WERI-Rb-1 (cell line): ENCODE data around the gene DCBLD1.
"Not testable (repeated sequence)": the region's sequence is repeated elsewhere in the genome, so short reads cannot be mapped to it uniquely, and the experiment has no call there.

Source experiments
- DNase-seq: peaks from one replicate; pipeline ENCODE4 v3.0.0-alpha.2; 2020
- H3K27ac ChIP-seq: fragments of 250-450 bp; sonication (Bioruptor Pico); 2 replicates; pipeline ENCODE4 v1.5.1; 2020; ENCODE audit warnings: mild to moderate bottlenecking, moderate library complexity
- H3K27me3 ChIP-seq: fragments of 250-450 bp; sonication (Bioruptor Pico); 2 replicates; pipeline ENCODE4 v1.5.1; 2021; ENCODE audit warnings: mild to moderate bottlenecking, low read depth, moderate library complexity; ENCODE audit not compliant: insufficient read depth, severe bottlenecking
- H3K36me3 ChIP-seq: fragments of 250-450 bp; sonication (Bioruptor Pico); 2 replicates; pipeline ENCODE4 v1.5.1; 2020; ENCODE audit warnings: mild to moderate bottlenecking, moderate library complexity
- H3K4me3 ChIP-seq: 2 replicates; pipeline ENCODE4 v1.5.1; 2011; ENCODE audit warnings: low read depth, mild to moderate bottlenecking, control low read depth, low read length
- H3K9me3 ChIP-seq: fragments of 250-450 bp; sonication (Bioruptor Pico); 2 replicates; pipeline ENCODE4 v1.5.1; 2021; ENCODE audit warnings: mild to moderate bottlenecking, moderate library complexity; ENCODE audit not compliant: severe bottlenecking
- TF ChIP-seq, protein P1 (sequence below): IDR thresholded peaks from 2 replicates; pipeline ENCODE4 v1.5.1; 2011; ENCODE audit warnings: low read depth, mild to moderate bottlenecking, control low read depth, inconsistent platforms, low read length

The DCBLD1 gene

DNA sequence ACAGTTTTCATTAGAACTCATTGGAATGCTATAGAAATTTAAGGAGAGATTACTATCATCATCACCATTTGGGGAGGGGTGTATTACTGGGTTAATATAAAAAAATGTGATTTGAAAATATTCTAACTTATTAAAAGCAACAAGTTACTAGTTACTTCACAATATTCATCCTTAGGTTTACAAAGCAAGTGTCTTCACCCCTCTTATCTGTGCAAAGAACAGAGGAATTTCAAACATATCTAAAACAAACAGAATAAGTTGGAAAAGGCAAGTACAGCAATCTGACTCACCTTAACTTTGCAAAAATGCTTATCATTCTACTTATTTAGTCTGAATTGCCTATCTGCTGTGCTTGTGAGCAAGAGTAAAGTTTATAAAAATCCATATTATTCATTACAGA is 32.9 kb downstream of the DCBLD1 start:
- Histone ChIP-seq H3K4me3 (no peak overlapping the region), H3K27ac (no peak overlapping the region), H3K36me3 (no peaks in the 10 kb centered on the region), H3K9me3 (no peaks in the 10 kb centered on the region), H3K27me3 (no peaks in the 10 kb centered on the region)
- no peak for DNase-seq
- TF ChIP-seq, protein P1, sequence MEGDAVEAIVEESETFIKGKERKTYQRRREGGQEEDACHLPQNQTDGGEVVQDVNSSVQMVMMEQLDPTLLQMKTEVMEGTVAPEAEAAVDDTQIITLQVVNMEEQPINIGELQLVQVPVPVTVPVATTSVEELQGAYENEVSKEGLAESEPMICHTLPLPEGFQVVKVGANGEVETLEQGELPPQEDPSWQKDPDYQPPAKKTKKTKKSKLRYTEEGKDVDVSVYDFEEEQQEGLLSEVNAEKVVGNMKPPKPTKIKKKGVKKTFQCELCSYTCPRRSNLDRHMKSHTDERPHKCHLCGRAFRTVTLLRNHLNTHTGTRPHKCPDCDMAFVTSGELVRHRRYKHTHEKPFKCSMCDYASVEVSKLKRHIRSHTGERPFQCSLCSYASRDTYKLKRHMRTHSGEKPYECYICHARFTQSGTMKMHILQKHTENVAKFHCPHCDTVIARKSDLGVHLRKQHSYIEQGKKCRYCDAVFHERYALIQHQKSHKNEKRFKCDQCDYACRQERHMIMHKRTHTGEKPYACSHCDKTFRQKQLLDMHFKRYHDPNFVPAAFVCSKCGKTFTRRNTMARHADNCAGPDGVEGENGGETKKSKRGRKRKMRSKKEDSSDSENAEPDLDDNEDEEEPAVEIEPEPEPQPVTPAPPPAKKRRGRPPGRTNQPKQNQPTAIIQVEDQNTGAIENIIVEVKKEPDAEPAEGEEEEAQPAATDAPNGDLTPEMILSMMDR = no peak

DNA sequence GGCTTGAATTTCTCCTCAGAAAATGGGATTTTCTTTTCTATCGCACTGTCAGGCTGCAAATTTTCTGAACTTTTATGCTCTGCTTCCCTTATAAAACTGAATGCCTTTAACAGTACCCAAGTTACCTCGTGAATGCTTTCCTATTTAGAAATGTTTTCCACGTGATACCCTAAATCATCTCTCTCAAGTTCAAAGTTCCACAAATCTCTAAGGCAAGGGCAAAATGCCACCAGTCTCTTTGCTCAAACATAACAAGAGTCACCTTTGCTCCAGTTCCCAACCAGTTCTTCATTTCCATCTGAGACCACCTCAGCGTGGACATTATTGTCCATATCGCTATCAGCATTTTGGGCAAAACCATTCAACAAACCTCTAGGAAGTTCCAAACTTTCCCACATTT is 35.5 kb downstream of the DCBLD1 start:
- H3K36me3 ChIP-seq, H3K27me3 ChIP-seq, DNase-seq, H3K4me3 ChIP-seq, H3K9me3 ChIP-seq, H3K27ac ChIP-seq: not testable (repeated sequence)

DNA sequence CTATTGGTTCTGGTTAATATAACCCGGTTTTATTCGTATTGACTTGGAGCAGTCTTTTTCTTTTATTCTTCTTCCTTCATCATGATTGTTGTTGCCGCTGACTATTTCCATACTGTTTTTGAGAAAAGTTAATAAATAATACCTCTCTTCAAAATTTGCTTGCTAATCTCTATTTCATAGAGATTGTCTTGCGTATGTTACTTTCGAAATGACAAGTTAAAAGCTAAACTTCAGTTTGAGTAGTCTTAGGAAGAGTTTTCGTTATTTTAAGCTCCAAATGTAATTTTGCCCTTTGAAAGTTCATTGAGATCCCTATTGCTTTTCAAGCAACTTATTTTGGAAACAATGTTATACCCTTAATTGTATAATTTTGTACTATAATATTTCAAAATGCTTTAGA is 36.4 kb downstream of the DCBLD1 start:
- H3K27ac ChIP-seq = no peak overlapping the region
- no peak overlapping the region for H3K4me3 ChIP-seq
- no peaks in the 10 kb centered on the region for H3K9me3 ChIP-seq
- H3K27me3 ChIP-seq = no peaks in the 10 kb centered on the region
- DNase-seq = no peak
- TF ChIP-seq, protein P1 = no peak
- no peaks in the 10 kb centered on the region for H3K36me3 ChIP-seq

DNA sequence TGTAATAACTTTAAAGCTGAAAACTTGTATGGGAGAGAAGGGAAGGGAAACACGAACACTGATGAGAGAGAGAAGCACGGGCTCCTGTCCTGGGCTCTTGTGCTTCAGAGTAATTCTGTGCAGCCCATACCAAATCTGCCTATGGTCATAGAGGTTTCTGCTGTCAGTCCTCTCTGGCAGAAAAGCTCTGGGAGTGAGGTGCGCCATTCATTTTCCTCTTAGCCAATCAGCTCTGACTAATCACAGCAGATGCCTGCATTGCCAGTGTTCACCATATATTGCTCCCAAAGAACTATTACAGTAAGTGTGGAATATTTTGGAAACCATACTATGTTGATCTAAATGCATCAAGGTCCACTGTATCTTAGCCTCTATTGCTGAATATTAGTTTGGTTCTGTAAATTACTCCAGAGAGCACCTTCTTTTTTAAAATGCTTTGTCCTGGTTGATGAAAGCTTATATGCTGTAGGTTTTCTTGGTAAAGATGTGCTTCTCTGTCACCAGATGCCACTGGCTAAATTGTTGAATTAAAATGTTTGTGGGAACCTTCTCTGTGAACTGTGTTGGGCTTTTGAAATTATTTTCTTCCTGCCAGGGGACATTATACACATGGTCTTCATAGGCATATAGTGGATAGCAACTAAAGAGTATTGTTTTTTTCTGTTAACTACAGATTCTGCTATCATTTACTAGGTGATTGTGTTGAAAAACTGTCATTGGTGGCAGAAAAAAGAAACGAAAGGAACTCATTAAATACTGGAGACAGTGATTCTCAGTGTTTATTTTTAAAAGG is 38.3 kb downstream of the DCBLD1 start:
- Histone ChIP-seq H3K27me3 (no peaks in the 10 kb centered on the region), H3K36me3 (no peaks in the 10 kb centered on the region), H3K9me3 (no peaks in the 10 kb centered on the region), H3K4me3 (no peak overlapping the region), H3K27ac (no peak overlapping the region)
- no peak for DNase-seq
- TF ChIP-seq, protein P1 = no peak

DNA sequence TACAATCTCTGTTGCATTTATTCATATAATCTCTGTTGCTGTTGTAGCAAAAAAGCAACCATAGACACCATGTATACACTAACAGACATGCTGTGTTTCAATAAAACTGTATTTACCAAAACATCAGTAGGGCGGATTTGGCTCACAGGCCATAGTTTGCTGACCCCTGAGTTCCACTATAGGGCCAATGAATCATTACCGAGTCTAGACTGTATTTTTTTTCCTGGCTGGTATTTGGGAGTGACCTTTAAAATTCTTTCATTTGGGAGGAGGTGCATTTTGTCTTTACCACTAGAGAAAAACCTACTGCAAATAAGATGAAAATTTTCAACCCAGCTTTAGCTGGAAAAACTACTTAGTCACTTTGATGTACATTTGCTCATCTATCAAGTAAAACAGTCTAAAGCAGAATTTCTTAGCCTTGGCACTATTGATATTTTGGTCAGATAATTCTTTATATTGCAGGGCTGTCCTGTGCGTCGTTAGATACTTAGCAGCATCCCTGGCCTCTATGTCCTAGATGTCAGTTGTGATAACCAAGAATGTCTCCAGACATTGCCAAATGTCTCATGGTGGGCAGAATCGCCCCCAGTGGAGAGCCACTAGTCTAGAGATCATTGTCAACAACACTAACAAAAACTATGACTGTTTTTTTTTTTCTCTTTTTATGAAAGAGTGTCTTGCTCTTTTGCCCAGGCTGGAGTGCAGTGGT is 39.5 kb downstream of the DCBLD1 start:
- TF ChIP-seq, protein P1 = no peak
- no peak overlapping the region for H3K4me3 ChIP-seq
- no peak for DNase-seq

DNA sequence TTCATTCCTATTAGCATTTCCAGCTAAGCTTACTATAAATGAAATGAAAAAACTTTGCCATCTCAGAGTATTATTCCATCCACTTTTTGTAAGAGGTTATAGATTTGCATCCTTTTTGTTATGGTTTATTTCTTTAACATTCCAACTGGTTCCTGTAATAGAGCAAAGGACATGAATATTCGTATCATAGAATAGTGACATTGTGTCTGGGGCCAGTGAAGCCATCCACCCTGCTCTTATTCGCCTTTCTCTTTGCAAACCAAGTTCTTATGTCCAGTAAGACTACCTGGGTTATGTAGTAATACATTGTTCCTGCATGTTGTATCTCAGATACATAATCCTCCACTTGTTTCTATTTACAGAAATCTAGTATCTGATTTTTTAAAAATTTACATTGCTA is 43.1 kb downstream of the DCBLD1 start:
- DNase-seq = no peak
- no peaks in the 10 kb centered on the region for H3K36me3 ChIP-seq
- TF ChIP-seq, protein P1 = no peak
- H3K4me3 ChIP-seq = no peak overlapping the region
- no peak overlapping the region for H3K27ac ChIP-seq
- H3K9me3 ChIP-seq = no peaks in the 10 kb centered on the region
- H3K27me3 ChIP-seq = no peaks in the 10 kb centered on the region

More for the DNA sequence above, 39.5 kb downstream of the DCBLD1 start:
- Histone ChIP-seq H3K36me3 (no peaks in the 10 kb centered on the region), H3K27ac (no peak overlapping the region), H3K27me3 (no peaks in the 10 kb centered on the region), H3K9me3 (no peaks in the 10 kb centered on the region)
